NCI-H2107 (cell line): ENCODE measurements around the gene BTBD6.

Experiments used
- DNase-seq: peaks from one replicate; lab custom pipeline; 2025; lab: John Stamatoyannopoulos, UW

BTBD6 gene

DNA sequence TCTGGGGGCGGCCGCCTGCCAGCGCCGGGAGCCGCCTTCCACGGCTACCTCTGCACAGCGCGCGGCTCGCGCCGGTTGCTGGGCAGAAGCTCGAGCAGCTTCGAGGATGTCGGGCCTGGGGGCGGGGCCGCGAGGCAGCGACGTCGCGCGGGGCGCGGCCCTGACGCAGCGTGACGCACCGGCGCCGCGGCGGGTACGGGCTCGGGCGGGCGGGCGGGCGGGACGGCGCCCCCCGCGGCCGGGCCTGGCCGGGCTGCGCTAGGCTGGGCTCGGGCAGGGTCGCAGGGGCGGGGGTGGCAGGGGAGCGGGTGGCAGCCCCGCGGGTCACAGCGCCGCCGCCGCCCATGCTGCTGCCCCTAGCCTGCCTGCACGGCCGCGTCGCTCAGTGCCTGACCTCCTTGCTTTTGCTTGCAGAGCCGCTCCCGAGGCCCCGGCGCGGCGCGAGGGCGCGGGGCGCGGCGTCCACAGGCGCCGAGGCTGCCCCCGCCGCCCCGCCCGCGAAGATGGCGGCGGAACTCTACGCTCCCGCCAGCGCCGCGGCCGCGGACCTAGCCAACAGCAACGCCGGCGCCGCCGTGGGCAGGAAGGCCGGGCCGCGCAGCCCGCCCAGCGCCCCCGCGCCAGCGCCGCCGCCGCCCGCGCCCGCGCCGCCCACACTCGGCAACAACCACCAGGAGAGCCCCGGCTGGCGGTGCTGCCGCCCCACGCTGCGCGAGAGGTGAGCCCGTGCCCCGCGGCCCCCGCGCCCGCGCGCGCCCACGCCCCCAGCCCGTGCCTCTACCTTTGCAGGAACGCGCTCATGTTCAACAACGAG, at the start of gene BTBD6:
Gene BTBD6, plus strand, starts transcription at position 166 of the 814 bp plus-strand sequence. Its CDS starts 179 bp downstream, at position 345.
- DNase-seq: peak; percentile 62

DNA sequence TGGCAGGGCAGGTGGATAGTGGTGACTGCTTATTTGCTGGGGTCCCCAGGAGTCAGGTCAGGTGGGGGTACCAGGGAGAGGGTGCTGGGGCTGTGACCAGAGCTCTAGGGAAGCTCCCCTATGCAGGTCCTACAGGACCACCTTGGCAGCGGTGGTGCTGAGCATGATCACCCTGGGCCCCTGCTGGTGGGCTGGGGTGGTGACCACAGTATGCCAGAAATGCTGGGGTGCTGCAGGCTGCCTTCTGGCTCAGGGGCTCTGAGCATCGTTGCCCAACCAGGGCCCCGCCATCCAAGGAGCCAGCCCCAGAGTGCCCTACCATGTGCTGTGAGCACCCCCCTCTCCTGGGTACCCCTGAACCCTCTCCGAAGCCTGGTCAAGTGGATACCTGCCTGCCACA, 49.7 kb upstream of the BTBD6 start:
- no peak for DNase-seq

DNA sequence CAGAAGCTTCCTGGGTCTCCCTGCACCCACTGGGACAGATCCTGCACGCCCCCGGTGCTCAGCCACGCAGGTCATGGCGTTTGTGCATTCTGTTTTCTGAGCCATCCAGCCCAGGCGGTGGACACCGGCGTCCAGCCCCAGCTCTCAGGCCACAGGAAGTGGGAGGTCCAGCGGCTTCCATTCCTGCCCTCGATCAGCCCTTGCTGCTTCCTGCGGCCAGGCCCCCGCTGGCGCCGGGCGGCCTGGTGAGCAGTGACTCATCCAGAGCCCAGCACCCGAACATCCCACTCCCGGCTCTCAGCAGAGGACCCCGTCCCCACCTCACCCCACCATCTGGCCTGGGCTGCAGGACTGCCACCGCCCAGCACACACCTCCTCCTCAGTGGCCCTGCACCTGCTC, 49.2 kb upstream of the BTBD6 start:
- DNase-seq: no peak

DNA sequence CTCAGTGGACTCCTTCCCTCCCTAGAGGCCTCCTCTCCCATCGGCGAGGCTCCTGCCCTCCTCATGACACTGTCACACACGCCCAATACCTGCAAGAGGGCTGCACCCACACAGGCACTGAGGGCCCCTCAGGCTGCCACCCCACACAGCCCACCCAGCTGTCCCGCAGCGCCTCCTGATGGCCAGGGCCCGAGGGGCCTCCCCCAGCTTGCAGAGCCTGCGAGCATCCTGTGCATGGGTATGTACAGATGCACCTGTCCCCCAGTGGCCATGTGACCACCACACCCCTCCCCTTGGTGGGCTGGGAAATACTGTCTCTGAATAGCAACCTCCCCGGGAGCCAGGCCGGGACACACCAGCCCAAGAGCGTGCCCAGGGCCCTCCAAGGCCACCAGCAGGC, 48.3 kb upstream of the BTBD6 start:
- DNase-seq: no peak

DNA sequence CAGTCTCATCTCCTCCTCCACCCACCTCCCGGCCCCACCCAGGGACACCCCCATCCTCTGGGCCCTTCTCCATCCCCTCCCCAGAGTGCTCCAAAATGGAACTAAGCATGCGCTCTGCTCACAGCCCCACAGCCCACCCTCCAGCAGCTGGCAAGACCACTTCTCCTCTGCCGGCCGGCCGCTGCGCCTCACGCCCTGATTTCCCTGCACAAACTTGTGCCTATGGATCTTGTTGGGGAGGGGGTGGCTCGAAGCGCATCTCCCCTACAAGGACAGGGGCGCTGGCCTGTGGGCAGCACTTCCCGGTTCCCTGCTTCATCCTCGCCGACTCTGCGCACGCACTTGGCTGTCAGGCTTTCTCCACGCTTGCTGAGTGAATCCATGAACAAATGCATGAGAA, 47.7 kb upstream of the BTBD6 start:
- no peak for DNase-seq

DNA sequence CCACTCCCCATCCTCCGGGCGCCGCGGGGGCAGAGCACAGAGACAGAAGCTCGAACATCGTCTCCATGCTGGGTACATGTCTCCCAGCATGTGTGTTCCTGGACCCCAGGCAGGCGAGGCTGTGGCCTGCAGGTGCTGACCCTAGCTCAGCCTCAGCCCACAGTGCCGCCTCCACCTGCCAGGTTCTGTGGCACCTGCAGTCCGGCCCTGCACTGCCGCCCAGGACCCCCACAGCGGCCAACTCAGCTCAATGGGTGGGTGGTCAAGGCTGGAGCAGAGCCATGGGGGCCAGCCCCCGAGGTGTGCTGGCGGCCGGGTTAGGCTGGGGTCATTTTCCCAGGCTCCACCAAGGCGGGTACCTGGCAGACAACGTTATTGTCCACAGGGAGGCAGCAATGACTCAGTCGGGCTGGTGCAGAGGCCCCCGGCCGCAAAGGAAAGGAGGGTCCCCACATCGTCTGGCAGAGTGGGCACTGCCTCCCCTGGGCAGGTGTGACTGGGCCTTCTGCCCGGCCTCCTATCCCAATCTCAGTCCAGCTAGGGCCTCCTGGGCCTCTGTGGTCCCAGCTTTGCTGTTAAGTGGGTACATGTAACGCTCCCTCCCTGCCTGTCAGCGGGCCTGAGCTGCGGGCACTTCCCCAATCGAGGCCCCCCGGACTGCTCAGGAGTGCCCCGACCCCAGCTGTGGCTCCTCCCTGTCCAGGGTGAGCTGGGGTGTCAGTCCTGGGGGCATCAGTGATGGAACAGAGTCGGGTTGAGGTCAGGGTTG, 47.0 kb upstream of the BTBD6 start:
- DNase-seq: no peak

DNA sequence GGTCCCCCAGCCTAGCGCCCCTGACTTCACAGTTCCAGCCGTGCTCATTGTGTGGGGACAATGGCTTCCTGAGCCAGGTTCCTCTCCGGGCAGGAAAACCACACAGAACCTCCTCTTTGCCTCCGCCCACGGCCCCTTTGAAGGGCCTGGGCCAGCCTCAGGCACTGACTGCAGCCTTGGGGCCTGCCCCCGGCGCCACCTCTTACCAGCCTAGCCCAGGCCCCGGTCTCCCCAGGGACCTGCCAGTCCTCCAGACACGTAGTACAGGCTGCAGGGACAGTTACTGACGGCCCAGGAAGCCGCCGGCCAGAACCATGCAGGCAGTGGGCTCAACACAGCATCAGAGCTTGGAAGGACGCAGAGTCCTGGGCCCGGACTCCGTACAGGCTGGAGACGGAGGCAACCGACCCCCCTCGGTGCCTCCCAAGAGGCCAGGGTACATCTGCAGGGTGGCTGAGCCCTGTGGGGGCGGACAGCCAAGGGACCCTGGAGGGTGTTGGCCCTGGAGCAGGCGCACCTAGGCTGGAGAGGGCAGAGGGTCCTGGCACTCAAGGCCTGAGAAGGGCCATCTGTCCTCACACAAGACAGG, 46.3 kb upstream of the BTBD6 start:
- peak; percentile 51 for DNase-seq

DNA sequence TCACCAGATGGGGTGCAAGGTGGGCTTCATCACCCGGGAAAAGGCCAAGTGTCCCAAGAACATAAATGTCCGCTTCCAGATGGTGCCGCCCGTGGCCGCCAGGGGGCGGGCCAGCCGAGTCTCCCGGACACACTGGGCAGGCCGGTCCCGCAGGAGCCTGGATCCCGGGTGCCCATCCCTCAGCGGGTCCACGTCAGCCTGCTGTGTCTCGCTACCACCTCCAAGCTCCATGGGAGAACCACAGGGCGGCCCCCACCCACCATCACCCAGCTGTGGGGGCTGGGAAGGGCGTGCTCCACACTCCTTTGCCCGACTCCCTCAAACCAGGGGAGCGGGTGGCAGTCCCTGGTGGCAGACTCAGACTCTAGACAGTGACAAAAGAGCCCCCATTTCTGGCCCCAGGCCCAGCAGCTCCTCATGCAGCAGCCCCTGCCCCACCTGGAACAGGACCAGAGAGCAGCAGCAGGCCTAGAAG, 45.2 kb upstream of the BTBD6 start:
- DNase-seq: no peak

DNA sequence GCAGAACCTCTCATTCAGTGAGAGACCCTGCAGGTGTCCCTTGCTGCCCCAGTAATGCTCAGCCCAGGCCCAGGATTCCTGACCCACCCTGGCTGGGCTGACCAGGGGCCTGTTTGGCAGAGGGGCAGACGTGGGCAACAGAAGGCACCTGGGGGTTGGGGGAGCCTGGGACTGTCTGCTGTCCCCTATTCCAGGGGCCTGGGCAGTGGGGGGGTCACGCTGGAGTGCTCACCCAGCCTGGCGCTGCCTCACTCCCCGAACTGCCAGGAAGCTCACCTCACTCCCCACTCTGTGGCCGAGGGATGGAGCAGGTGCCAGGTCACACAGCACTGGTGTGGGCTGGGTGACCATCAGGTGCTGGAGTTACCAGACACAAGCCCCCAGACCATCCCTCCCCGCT, 44.6 kb upstream of the BTBD6 start:
- DNase-seq: no peak

DNA sequence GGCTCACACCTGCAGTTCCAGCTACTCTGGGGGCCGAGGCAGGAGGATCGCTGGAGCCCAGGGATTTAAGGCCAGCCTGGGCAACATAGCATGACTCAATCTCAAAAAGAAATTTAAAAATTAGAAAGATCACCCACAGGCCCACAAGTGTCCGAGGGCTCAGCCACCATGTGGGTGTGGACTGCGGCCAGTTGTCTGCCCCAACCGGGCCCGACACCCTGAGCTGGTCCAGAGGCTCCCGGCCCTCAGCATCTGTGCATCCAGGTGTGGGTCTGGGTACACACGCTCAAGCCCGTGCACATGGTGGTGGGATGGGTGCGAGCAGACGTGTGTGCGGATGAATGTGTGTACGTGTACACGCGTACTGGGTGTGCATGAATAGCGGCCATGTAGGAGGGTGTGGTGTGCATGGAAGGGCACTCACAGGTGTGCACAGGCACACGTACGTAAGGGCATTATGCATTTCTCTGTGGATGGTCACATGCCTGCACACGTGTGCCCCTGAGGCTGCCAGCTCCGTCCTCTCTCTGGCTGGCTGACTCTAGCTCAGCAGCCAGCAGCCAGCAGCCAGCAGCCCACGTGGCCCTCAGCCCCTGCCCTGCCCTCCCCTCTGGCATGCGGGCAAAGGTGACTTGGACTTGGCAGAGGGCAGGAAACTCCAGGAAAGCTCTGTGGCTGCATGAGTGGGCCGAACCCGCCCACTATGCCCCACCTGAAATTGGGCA, 44.0 kb upstream of the BTBD6 start:
- no peak for DNase-seq

DNA sequence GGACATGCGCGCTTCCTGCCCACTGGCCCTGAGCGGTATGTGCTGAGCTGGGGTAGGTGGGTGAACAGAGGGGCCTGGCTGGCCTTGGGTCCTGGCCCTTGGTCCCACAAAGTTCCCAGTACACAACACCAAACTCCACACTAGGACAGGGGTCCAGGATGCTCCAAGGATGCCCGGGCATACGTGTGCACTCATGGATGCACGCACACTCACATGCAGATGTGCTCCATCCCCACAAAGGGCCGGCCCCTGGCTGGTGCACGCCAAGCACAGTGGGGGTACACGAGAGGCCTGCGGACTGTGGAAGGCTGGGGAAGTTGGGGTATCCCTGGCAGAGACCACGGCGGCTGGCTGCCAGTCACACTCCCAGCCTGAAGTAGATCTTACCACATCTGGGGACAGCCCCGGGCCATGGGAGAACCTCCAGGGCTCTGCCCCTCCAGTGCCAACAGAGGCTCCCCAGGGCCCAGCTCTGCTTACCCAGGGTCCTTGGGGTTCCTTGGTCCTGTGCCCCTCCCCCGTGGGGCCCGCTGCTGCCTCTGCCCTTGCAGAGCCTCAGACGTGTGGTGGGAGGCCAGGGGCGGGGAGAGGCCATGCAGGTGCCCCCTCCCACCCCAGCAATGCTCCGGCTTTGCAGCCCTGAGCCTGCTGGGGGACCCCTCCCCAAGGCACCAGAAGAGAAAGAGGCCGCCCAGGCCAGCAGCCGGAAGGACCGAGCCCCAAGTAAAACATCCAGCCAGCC, 43.2 kb upstream of the BTBD6 start:
- DNase-seq: no peak

DNA sequence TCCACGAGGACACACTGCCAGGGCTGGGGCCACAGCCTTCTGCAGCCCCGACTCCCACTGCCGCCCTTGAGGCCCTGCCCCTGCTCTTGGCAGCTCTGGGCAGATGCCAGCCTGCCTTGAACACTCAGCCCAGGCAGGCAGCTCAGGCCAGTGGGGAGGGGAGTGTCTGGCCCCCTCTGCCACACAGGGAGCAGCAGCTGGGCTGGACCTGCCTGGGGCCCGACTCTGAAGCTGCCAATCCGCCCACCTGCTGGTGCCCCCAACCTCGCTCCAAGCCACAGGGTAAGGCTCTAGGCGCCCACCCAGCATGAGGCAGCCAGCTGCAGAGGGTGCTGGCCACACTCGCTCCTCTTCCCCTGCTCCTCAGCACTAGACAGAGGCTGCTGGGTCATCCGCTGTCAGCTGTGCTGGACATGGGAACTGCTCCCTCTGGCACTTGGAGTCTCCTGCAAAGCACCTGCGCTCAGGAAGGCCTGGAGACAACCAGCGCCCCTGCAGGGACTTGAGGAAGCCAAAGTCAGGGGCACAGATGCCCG, 42.6 kb upstream of the BTBD6 start:
- no peak for DNase-seq

DNA sequence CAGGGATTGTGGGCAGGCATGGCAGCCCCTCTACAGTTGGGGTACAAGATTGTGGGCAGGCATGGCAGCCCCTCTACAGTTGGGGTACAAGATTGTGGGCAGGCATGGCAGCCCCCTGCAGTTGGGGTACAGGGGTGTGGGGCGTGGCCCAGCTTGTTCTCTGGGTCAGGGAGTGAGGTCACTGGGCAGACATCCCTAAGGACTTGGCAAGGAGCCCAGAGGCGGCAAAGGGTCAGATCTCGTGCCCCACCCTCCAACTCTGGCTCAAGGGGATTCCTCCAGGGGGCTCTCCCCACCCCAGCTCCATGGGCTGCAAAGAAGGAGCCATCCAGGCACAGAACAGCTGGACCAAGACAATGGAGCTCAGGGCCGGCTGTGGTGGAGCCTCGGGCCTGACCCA, 41.5 kb upstream of the BTBD6 start:
- no peak for DNase-seq

DNA sequence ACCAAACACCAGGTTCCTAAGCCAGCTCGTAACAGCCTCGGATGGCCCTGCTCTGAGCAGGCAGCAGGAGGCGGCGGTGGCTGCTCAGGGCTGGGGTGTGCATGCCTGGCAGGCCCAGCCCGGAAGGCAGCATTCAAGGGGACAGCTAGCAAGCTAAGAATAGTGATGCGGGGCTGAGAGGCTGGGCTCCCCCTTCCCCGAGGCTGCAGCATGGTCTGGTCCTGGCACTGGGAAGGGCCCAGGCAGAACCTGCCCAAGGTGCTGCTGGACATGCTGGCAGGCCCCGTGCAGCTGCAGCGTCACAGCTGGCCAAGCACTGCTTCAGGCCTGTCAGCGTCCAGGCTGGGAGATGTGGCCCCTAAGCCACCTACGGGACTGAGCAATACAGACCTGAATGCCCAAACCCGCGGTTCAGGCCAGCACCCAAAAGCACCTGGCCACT, 40.9 kb upstream of the BTBD6 start:
- DNase-seq: no peak

DNA sequence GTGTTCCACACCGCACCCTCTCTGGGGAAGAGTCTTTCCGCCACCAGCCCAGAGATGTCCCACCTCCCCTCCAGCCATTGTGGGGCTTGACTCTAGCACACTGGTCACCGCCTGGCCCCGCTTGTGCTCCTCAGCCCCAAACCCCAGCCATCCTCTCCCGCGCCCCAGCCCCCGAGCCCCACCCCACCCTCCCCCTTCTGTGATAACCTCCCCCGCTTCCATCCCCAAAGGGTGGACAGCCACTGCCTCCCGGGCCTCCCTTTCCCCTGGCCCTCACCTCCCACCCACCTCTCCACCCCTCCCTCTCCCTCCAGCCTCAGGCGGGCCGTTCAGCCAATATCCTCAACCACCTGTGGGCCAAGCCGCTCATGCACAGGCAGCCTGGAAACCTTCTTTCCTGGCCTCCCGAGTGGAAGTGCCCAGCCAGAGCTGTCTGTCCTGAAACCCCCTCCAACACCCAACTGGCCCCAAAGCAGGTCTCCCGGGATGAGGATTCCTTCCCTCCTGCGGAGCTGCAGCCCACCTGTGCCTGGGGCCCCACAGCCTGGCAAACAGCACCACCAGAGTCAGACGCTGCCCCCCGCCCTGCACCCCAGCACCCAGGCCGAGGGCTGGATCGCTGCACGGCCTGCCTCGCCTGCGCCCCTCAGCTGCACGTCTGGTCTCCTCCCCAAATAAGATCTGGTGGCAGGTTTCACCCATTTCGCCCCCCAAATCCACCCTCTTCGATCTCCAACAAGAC, 40.2 kb upstream of the BTBD6 start:
- DNase-seq: no peak

DNA sequence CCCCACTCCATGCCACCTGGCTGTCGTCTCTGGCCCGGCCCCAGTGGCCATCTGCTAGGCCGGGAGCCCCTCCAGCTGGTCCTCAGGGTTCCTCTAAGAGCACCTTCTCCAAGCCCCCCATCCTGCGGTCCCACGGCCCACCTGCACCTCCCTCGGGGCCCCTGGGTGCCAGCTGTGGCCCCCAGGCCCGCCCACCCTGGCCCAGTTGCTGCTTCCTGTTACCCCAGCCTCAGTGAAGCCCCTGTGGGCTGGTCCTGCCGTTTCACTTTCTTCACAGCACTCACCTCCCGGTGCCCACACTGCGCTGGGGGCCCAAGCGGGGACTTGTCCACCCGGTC, 39.6 kb upstream of the BTBD6 start:
- no peak for DNase-seq

DNA sequence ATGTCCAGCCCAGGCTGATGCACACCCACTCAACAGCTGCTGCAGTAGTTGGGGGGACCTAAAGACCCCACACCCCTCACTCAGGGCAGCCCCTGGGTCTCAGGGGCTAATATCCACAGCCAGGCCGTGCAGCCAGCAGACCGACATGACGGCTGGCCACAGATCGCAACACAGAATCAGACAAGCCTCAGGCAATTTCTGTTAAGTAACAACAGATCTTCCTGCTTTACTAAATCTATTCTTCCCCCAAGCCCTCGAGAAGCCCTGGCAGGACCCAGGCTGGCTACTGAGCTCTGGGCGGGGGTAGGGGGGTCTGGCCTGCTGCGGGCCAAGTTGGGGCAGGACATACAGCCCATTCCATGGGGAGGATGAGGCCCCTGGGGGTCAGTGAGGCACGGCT, 39.2 kb upstream of the BTBD6 start:
- no peak for DNase-seq

DNA sequence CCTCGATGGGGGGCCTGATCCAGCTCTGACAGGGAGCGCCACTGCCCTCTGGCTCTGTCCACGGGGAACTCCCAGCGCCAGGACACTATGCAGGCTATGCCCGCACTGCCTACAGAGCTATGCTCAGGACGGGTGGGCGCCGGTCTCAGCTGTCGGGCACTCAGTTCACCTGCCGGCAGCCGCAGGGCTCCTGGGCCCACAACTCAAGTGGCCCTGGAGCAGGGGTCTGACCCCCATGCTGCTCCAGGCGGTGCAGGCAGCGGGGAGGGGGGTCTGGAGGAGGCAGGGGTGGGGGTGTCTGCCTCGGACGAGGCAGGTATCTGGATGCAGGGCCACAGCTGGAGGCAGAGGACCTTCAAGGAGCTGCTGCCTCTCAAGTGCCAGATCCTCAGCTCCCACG, 38.7 kb upstream of the BTBD6 start:
- DNase-seq: no peak

DNA sequence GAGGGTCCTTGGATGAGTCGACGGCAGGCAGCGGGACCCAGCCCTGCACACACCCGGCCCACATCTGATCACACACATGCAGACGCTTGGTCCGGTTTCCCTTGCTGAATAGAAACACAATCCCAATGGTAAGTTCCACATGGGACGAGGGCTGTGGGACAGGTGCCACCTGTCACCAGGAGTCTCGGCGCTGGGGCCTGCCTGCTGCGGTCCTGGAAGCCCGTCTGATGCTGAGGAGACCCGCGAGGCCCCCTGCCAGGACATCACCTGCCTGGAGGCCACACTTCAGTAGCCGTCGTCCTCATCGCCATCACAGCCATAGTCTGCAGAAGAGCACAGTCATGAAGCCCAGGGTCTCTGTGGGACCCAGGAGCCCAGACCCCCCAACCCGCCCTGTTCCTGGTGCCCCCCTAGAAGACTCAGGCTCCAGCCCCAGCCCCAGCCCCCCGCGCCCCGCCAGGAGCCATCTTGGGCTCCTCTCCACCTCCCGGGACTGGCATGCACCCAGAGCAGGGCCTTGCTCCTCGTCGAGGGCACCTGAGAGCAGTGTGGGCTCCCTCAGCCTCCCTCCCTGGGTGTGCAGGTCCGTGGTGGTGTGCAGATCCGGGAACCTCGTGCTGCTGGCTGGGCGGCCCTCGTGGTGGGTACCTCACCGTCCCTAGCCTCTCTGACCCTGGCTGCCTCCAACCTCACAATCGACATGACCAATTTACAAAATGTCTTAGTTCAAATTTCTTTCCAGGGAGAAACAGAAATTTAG, 37.9 kb upstream of the BTBD6 start:
- DNase-seq: no peak
